Superior temporal gyrus (tissue), 1 donor: ENCODE results near the gene REELD1.

Source experiments
- DNase-seq: peaks from one replicate; pipeline ENCODE4 v3.0.0-alpha.2; 2016; ENCODE audit errors: extremely low spot score

Gene REELD1

DNA sequence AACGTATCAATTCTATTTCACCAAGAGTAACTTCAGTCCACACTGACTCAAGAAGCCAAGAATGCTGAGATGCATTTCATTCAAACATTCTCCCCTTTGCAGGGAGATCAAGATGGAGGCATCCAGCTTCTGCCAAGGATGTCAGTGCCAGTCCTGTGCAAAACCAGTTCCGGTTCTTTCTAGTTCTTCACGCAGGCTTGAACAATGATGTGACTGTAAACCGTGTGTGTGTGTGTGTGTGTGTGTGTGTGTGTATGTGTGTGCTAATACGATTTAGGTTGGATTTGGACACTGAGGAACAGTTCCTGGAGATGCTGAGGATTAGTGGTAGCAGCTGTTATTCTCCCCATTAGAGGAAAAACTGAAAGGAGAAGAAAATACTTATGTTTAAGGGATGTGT, at the start of gene REELD1:
Gene REELD1, plus strand, starts transcription at position 301 of the 400 bp plus-strand sequence. CDS start 2,415 bp downstream, outside the sequence.
- no peak for DNase-seq

- no peak for DNase-seq
These were observed 49.1 kb upstream of the REELD1 start for GRCh38 chr4:146165221-146165620.

- DNase-seq = no peak
These were observed 48.5 kb upstream of the REELD1 start for GRCh38 chr4:146165840-146166239.

- DNase-seq = no peak
These were observed 44.2 kb upstream of the REELD1 start for GRCh38 chr4:146170149-146170548.

GRCh38 chr4:146175541-146176453, 38.5 kb upstream of the REELD1 start, which contains the start of gene LSM6:
Gene LSM6, plus strand, starts transcription at chr4:146175718. Its CDS starts 7,204 bp downstream, at chr4:146182922.
- DNase-seq = peak; percentile 98

DNA sequence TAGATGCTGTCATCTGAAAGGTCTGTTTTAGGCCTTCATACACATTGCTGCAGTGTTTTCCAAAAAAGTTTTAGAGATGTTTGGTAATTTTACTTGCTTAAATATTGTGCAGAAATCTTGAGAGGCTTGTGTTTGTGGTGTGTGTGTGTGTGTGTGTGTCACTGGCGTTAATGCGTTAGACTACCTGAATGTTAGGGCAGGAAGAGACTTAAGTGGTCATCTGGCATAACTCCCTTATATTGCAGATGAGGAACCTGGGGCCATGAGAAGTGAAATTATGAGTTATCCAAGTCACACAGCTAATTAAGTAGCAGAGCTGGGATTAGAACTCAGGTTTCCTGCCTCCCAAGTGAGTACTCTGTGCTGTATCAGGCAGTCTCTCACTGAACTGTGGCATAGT, 37.4 kb upstream of the REELD1 start:
- DNase-seq = no peak

GRCh38 chr4:146178126-146178525, 36.2 kb upstream of the REELD1 start:
- DNase-seq = no peak

- DNase-seq = no peak
These were observed 34.5 kb upstream of the REELD1 start for GRCh38 chr4:146179784-146180370.

DNA sequence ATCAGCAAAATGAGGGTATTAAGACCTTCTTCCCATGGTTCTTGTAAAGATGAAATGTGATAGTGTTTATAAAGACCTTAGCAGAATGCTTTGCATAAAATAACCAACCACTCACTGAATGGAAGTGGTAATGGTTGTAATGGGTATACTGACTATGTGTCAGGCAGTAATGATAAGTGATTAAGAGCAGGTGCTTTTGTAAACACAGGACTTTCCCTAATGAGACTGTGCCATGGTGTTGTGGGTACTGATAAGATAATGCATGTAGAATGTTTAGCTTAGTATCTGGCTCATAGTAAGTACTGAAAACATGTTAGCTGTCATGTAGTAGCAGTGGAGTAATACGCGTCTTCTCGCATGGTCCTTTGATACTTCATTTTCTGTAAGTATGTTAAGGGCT, 31.9 kb upstream of the REELD1 start:
- DNase-seq = no peak

- DNase-seq = no peak
These were observed 31.1 kb upstream of the REELD1 start for GRCh38 chr4:146183209-146183608.

DNA sequence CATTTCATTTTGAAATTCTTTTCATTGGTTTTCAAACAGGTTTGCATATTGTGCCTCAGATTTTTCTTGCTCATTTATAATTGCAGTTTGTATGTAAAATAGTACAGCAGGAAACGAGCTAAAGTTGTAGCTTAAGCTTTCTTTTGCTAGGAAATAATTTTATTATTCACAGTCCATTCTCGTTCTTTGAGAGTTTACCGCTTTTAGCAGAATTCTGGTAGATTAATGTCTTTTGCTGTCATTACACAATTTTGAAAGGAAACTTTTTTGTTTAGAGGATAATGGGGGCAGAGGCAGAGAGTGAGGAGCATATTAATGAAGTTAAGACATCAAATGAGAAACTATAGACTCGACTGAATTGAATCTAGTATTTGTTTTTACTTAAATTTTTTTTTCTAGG, 28.3 kb upstream of the REELD1 start:
- no peak for DNase-seq

GRCh38 chr4:146186596-146186995, 27.7 kb upstream of the REELD1 start:
- peak; percentile 42 for DNase-seq

DNA sequence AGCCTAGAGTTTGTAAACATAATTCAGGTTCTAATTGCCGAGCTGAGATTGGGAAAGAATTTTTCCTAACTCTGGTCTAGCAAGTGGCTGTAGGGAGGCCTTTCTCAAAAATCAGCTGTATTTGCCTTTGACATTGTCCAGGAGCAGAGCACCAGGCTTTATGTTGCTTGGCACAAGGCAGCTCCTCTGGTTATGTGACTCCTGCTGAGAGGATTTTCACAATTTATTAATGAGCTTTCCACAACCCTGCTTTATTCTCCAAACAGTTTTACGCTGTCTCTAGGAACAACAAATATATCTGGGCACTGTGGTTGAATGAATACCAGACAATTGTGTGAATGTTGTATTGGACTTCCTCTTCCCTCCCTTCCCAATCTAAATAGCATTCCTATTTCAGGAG, 23.9 kb upstream of the REELD1 start:
- DNase-seq = no peak

GRCh38 chr4:146191766-146192458, 22.4 kb upstream of the REELD1 start:
- DNase-seq = no peak

DNA sequence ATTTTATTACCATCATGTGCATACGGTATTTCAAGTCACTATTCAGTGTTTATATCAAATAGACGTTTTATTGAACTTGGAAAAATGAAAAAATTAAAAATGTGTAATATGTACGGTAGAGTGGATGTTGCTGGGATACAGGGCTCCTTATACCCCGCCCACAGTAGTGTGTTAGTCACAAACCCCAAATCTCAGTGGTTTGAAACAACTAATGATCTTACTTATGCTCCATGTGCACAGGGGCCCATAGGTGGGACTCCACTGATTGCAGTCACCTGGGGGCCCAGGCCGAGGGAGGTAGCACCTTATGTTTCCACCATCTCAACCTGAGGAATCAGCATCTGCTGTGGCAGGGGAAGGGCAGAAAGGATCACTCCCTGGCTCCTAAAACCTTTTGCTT, 20.7 kb upstream of the REELD1 start:
- DNase-seq = no peak

GRCh38 chr4:146194212-146194611, 20.1 kb upstream of the REELD1 start:
- no peak for DNase-seq

DNA sequence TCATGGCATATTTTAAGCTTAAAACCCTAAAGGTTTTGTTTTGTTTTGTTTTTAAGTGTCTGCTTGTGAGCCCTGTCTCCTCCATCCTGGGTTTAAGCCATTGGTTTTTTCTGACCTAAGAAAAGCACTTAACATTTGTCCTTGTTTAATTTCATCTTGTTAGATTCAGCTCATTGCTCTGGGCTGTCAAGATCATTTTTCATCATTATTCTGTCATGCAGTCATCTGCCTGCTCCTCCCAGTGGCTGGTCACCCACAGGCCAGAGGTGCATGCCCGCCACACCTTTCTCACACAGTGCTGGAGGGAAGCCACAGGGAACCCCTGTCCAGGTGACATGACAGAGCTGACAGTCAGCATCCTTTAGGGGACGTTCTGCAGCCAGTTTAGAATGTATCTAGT, 11.7 kb upstream of the REELD1 start:
- no peak for DNase-seq

DNA sequence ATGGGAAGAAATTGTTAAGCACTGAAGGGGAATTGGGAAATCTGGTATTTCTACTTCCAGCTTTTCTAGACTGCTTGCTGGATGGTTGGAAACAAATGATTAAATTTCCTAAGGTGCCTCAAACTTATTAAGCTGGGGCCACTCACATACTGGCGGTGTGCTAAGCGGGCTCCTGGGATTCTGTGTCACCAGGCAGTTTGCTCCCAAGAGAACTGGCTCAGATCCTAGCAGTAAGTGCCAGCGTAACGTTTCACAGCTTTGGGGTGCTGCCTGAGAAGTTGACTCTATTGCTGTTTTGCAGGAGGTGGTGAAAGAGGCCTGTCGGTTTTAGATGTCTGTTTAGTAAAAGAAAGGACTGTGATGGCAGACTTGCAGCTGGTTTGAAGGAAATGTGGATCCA, 6.9 kb upstream of the REELD1 start:
- DNase-seq = no peak

DNA sequence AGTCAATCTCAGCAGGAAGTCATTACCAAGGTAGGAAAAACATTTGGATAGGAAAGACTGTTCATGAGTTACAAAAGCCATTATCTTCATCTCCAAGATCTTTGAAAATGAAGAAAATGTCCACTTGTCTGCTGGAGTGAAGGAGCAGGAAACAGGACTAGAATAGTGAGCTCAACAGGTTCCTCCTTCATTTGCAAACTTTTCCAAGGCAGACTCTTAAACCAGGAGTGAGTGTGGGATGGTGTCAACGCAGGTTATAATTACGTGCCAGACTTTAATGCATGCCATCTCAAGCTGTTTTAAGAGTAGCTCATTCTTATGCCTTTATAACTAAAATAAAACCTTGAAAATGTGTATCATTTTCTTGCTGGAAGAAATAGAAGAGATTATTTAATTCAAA, 3.4 kb upstream of the REELD1 start:
- no peak for DNase-seq

DNA sequence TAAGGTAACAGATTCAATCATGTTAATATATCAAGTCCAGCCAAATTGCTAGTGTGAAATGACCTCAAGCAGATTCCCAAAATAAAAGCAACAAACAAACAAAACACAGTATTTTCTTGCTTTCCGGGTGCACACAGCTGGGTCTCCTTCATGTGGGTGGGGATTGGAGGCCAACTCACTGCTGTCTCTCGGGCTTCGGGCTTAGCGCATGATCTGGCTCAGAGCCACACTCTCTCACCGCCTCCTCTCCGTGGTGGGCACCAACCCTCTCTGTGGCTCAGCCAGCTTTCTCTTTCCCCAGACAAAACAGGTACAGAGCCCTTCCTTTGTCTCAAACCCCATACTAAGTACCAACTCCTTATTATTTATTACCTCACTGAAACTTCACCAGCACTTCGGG, 2.9 kb upstream of the REELD1 start:
- DNase-seq = no peak

- DNase-seq = no peak
These were observed 1.6 kb upstream of the REELD1 start for GRCh38 chr4:146212781-146213180.

GRCh38 chr4:146222313-146222712, 8.0 kb downstream of the REELD1 start:
- no peak for DNase-seq
